GM19468 (cell line): ENCODE measurements around the gene PCDHGA7.
A peak's percentile ranks its signal among the peaks of the same experiment; 100 is the strongest.
"Not testable (repeated sequence)": the region's sequence is repeated elsewhere in the genome, so short reads cannot be mapped to it uniquely, and the experiment has no call there.

Experiments used
- ATAC-seq: cut with Tn5 transposase; IDR thresholded peaks from one replicate; pipeline ENCODE4 v1.9.1; 2021; ENCODE audit warnings: mild to moderate bottlenecking, moderate library complexity, moderate number of reproducible peaks; ENCODE audit not compliant: unreplicated experiment; ENCODE audit errors: extremely low read depth

PCDHGA7 gene

DNA sequence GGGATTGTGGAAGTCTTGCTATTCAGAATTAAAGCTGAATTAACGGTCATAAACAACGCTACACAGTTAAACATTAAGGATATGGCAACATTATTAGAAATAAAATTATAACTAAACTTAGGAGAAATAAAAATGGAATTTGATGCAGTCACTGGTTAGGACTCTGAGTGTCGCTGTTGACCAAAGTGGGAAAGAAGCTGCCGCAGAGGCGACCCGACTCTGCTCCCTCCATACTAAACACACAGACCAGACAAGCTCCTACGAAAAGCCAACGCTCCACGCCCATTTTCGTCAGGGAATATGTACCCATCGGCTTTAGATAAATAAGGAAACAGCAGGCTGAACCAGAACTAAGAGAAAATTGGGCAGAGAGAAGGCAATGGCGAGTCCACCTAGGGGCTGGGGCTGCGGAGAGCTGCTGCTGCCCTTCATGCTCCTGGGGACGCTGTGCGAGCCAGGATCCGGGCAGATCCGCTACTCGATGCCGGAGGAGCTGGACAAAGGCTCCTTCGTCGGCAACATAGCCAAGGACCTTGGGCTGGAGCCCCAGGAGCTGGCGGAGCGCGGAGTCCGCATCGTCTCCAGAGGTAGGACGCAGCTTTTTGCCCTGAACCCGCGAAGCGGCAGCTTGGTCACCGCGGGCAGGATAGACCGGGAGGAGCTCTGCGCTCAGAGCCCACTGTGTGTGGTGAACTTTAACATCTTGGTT, 18.4 kb upstream of the PCDHGA7 start, which contains the start of gene PCDHGA5:
PCDHGA5 (plus strand) TSS at position 211 of the 709 bp plus-strand sequence; CDS start at position 380, 169 bp downstream.
- ATAC-seq: no peak

DNA sequence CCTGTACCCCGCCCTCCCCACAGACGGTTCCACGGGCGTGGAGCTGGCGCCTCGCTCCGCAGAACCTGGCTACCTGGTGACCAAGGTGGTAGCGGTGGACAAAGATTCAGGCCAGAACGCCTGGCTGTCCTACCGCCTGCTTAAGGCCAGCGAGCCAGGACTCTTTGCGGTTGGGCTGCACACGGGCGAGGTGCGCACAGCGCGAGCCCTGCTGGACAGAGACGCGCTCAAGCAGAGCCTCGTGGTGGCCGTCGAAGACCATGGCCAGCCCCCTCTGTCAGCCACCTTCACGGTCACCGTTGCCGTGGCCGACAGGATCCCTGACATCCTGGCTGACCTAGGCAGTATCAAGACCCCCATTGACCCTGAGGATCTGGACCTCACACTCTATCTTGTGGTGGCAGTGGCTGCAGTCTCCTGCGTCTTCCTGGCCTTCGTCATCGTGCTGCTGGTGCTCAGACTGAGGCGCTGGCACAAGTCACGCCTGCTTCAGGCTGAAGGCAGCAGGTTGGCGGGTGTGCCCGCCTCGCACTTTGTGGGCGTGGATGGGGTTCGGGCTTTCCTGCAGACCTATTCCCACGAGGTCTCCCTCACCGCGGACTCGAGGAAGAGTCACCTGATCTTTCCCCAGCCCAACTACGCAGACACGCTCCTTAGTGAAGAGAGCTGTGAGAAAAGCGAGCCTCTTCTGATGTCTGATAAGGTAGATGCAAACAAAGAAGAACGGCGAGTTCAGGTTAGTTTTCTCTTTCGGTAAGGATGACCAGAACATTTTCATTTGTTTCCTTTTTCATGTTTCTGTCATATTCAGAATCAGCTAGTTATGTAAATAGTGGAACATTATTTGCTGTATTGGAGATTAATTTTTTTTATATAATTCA, 16.3 kb upstream of the PCDHGA7 start:
- no peak for ATAC-seq

DNA sequence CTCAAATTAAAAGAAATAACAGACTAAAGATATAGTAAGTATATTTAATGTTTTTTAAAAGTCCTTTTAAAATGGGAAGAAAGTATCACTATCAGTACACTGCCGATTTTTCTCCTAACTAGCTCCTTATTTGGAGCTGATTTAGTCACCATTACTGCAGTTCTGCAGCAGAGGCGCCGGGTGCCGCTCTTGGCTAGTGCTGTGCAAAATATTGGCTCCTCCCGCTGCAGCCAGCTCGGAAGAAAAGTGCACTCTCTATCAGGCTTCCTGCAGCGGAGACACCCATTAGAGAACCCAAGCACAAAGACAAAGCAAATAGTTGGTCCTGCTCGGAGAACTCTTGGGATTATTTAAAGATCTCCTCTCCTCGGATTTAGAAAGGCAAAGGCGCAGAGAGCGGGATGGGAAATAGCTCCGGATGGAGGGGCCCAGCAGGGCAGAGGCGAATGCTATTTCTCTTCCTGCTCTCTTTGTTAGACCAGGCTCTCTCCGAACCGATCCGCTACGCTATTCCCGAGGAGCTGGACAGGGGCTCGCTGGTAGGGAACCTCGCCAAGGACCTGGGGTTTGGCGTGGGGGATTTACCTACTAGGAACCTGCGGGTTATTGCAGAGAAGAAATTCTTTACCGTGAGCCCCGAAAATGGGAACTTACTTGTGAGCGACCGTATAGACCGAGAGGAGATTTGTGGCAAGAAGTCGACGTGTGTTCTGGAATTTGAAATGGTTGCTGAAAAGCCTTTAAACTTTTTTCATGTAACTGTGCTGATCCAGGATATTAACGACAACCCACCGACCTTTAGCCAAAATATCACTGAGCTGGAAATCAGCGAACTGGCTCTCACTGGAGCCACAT, 12.3 kb upstream of the PCDHGA7 start, which contains the start of gene PCDHGB3:
PCDHGB3 (plus strand) TSS at position 249 of the 855 bp plus-strand sequence; CDS start at position 402, 153 bp downstream.
- ATAC-seq: peak; percentile 90

DNA sequence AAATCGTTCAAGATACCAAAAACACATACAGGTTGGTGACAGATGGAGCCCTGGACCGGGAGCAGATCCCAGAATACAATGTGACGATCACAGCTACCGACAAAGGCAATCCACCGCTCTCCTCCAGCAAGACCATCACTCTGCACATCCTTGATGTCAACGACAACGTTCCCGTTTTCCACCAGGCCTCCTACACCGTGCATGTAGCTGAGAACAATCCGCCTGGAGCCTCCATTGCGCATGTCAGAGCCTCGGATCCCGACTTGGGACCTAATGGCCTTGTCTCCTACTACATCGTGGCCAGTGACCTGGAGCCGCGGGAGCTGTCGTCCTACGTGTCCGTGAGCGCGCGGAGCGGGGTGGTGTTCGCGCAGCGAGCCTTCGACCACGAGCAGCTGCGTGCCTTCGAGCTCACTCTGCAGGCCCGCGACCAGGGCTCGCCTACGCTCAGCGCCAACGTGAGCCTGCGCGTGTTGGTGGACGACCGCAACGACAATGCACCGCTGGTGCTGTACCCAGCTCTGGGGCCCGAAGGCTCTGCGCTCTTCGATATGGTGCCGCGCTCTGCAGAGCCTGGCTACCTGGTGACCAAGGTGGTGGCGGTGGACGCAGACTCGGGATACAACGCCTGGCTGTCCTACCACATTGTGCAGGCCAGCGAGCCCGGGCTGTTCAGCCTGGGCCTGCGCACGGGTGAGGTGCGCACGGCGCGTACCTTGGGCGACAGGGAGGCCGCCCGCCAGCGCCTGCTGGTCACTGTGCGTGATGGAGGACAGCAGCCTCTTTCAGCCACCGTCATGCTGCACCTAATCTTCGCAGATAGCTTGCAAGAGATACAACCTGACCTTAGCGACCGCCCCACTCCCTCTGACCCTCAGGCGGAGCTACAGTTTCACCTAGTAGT, 10.7 kb upstream of the PCDHGA7 start:
- no peak for ATAC-seq

DNA sequence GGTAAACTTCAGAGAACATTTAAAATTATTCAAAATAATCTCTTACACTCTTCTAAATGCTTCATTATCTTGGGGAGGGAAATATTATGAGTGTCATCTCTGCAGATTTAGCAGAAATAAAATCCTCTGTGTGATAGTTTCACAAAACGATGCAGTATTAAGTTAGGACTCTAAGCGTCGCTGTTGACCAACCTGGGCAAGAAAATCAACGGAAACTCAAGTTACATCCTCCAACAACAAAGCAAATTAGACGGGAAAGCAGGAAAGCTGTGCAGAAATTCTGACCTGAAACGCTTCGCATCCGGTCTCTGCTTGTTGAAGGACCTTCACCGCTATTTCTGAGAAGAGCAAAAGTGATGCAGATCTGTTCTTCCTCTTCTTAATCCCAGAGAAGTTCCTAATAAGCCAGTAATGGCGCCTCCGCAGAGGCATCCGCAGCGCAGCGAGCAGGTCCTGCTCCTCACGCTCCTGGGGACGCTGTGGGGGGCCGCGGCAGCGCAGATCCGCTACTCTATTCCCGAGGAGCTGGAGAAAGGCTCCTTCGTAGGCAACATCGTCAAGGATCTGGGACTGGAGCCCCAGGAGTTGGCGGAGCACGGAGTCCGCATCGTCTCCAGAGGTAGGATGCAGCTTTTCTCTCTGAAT, 8.7 kb upstream of the PCDHGA7 start, which contains the start of gene PCDHGA6:
PCDHGA6 (plus strand) TSS at position 219 of the 645 bp plus-strand sequence; CDS start at position 412, 193 bp downstream.
- no peak for ATAC-seq

DNA sequence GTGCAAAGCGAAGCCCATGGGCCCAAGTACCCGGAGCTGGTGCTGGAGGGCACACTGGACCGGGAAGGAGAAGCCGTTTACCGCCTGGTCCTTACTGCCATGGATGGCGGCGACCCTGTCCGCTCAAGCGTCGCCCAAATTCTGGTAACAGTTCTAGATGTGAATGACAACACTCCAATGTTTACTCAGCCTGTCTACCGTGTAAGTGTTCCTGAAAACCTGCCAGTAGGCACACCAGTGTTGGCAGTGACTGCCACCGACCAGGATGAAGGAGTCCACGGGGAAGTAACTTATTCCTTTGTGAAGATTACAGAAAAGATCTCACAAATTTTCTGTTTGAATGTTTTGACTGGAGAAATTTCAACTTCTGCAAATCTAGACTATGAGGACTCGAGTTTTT, 7.9 kb upstream of the PCDHGA7 start:
- no peak for ATAC-seq

DNA sequence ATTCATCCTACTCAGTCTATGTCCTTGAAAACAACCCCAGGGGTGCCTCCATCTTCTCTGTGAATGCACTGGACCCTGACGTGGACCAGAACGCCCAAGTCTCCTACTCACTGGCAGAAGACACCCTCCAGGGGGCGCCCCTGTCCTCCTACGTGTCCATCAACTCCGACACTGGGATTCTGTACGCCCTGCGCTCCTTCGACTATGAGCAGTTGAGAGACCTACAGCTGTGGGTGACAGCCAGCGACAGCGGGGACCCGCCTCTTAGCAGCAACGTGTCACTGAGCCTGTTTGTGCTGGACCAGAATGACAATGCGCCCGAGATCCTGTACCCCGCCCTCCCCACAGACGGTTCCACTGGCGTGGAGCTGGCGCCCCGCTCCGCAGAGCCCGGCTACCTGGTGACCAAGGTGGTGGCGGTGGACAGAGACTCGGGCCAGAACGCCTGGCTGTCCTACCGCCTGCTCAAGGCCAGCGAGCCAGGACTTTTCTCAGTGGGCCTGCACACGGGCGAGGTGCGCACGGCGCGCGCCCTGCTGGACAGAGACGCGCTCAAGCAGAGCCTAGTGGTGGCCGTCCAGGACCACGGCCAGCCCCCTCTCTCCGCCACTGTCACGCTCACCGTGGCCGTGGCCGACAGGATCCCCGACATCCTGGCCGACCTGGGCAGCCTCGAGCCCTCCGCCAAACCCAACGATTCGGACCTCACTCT, 6.9 kb upstream of the PCDHGA7 start:
- ATAC-seq: not testable (repeated sequence)

DNA sequence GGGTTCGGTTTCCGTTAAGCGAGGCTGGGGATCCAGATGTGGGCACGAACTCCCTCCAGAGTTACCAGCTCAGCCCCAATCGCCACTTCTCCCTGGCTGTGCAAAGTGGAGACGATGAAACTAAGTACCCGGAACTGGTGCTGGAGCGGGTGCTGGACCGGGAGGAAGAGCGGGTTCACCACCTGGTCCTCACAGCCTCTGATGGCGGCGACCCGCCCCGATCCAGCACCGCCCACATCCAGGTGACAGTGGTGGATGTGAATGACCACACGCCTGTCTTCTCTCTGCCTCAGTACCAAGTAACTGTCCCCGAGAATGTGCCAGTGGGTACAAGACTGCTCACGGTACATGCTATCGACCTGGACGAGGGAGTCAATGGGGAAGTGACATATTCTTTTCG, 803 bp downstream of the PCDHGA7 start:
- ATAC-seq: no peak

DNA sequence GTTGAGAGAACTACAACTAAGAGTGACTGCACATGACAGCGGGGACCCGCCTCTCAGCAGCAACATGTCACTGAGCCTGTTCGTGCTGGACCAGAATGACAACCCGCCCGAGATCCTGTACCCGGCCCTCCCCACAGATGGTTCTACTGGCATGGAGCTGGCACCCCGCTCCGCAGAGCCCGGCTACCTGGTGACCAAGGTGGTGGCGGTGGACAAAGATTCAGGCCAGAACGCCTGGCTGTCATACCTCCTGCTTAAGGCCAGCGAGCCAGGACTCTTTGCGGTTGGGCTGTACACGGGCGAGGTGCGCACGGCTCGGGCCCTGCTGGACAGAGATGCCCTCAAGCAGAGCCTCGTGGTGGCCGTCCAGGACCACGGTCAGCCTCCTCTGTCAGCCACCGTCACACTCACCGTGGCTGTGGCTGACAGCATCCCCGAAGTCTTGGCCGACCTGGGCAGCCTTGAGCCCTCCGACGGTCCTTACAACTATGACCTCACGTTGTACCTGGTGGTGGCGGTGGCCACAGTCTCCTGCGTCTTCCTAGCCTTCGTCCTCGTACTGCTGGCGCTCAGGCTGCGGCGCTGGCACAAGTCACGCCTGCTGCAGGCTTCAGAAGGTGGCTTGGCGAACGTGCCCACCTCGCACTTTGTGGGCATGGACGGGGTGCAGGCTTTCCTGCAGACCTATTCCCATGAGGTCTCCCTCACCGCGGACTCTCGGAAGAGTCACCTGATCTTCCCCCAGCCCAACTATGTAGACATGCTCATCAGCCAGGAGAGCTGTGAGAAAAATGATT, 2.1 kb downstream of the PCDHGA7 start:
- ATAC-seq: no peak

DNA sequence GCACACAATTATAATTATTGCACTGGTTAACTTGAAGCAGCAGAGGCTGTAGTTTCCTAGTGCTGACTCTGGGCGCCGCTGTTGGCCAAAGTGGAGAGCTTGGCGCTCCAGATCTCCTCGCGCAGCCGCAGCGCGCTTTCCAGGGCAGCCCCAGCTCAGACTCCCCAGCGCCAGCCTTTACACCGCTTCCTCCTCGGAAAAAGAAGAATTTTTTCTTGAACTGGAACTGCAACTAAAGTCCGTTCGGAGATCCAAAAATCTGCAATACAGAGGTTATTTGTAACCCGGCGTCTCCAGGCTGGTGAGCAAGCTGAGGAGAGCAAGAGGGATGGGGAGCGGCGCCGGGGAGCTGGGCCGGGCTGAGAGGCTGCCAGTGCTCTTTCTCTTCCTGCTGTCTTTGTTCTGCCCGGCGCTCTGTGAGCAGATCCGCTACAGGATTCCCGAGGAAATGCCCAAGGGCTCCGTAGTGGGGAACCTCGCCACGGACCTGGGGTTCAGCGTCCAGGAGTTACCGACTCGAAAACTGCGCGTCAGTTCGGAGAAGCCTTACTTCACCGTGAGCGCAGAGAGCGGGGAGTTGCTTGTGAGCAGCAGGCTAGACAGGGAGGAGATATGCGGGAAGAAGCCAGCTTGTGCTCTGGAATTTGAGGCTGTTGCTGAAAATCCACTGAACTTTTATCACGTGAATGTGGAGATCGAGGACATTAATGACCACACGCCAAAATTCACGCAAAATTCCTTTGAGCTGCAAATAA, 5.2 kb downstream of the PCDHGA7 start, which contains the start of gene PCDHGB4:
PCDHGB4 (plus strand) TSS at position 142 of the 755 bp plus-strand sequence; CDS start at position 329, 187 bp downstream.
- ATAC-seq: peak; percentile 76

DNA sequence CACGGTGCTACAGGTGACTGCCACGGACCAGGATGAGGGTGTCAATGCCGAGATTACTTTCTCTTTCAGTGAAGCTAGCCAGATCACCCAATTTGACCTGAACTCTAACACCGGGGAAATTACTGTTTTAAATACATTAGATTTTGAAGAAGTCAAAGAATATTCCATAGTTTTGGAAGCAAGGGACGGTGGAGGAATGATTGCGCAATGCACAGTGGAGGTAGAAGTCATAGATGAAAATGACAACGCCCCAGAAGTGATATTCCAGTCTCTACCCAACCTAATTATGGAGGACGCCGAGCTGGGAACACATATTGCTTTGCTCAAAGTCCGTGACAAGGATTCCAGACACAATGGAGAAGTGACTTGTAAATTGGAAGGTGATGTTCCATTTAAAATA, 6.1 kb downstream of the PCDHGA7 start:
- ATAC-seq: no peak

DNA sequence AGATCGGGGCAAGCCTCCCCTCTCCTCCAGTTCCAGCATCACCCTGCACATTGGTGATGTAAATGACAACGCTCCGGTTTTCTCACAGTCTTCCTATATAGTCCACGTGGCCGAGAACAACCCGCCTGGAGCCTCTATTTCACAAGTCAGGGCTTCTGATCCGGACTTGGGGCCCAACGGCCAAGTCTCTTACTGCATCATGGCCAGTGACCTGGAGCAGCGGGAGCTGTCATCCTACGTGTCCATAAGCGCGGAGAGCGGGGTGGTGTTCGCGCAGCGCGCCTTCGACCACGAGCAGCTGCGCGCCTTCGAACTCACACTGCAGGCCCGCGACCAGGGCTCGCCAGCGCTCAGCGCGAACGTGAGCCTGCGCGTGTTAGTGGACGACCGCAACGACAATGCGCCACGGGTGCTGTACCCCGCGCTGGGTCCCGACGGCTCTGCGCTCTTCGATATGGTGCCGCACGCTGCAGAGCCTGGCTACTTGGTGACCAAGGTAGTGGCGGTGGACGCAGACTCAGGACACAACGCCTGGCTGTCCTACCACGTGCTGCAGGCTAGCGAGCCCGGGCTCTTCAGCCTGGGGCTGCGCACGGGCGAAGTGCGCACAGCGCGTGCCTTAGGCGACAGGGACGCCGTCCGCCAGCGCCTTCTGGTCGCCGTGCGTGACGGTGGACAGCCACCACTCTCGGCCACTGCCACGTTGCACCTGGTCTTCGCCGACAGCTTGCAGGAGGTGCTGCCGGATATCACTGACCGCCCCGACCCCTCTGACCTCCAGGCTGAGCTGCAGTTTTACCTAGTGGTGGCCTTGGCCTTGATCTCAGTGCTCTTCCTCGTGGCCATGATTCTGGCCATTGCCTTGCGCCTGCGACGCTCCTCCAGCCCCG, 6.9 kb downstream of the PCDHGA7 start:
- no peak for ATAC-seq

DNA sequence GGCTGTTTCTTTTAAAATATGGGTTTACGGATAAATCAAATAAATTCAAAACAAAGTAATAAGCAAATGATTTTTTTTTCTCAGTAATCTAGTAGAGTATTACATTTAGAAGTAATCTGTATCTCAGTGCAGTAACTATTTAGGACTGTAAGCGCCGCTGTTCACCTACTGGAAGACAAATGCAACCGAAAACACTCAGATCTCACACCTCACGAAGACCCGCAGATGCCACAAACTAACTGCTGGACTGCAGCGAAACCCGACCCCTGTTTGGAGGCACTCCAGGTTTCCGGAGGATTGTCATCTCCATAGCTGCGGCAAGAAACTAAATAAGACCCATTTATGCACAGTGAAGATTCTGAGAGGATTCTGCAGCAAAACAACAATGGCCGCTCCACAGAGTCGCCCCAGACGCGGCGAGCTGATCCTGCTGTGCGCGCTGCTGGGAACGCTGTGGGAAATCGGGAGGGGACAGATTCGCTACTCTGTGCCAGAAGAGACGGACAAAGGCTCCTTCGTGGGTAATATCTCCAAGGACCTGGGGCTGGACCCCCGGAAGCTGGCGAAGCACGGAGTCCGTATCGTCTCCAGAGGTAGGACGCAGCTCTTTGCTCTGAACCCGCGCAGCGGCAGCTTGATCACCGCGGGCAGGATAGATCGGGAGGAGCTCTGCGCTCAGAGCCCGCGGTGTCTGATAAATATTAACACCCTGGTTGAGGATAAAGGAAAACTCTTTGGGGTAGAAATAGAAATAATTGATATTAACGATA, 10.1 kb downstream of the PCDHGA7 start, which contains the start of gene PCDHGA8:
PCDHGA8 (plus strand) TSS at position 205 of the 770 bp plus-strand sequence; CDS start at position 386, 181 bp downstream.
- no peak for ATAC-seq

DNA sequence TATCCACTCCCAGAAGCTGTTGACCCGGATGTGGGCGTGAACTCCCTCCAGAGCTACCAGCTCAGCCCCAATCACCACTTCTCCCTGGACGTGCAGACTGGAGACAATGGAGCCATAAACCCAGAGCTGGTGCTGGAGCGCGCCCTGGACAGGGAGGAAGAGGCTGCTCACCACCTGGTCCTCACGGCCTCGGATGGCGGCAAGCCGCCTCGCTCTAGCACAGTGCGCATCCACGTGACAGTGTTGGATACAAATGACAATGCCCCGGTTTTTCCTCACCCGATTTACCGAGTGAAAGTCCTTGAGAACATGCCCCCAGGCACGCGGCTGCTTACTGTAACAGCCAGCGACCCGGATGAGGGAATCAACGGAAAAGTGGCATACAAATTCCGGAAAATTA, 10.7 kb downstream of the PCDHGA7 start:
- ATAC-seq: no peak
